AG09319 (cell line): ENCODE data around the gene ENDOV.

ENCODE experiments used
- DNase-seq: peaks from one replicate; pipeline ENCODE4 v3.0.0-alpha.2; 2010; ENCODE audit warnings: low read depth; ENCODE audit errors: extremely low read depth
- TF ChIP-seq, protein P1 (sequence below): IDR thresholded peaks from 2 replicates; pipeline ENCODE4 v1.5.1; 2011; ENCODE audit warnings: low read depth, mild to moderate bottlenecking, inconsistent platforms, low read length, moderate library complexity

Gene ENDOV

DNA sequence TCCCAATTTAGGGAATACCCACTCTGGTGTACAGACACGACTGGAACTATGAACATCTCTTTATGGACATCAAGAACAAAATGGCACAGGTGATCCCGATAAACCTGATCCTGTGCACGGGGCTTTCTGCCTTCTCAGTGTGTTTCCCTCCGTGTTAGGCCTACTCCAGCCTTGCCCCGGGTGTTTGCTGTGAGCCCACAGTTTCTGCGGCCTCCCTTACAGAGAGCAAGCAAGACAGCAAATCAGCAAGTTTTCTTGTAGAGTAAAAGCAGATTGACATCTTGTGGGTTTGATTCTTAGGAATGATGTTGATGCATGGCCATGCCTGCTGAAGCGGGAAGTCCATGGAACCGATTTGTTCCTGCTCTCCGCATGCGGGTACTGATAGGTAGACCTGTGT is 26.4 kb upstream of the ENDOV start:
- TF ChIP-seq, protein P1, sequence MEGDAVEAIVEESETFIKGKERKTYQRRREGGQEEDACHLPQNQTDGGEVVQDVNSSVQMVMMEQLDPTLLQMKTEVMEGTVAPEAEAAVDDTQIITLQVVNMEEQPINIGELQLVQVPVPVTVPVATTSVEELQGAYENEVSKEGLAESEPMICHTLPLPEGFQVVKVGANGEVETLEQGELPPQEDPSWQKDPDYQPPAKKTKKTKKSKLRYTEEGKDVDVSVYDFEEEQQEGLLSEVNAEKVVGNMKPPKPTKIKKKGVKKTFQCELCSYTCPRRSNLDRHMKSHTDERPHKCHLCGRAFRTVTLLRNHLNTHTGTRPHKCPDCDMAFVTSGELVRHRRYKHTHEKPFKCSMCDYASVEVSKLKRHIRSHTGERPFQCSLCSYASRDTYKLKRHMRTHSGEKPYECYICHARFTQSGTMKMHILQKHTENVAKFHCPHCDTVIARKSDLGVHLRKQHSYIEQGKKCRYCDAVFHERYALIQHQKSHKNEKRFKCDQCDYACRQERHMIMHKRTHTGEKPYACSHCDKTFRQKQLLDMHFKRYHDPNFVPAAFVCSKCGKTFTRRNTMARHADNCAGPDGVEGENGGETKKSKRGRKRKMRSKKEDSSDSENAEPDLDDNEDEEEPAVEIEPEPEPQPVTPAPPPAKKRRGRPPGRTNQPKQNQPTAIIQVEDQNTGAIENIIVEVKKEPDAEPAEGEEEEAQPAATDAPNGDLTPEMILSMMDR: no peak
- no peak for DNase-seq

DNA sequence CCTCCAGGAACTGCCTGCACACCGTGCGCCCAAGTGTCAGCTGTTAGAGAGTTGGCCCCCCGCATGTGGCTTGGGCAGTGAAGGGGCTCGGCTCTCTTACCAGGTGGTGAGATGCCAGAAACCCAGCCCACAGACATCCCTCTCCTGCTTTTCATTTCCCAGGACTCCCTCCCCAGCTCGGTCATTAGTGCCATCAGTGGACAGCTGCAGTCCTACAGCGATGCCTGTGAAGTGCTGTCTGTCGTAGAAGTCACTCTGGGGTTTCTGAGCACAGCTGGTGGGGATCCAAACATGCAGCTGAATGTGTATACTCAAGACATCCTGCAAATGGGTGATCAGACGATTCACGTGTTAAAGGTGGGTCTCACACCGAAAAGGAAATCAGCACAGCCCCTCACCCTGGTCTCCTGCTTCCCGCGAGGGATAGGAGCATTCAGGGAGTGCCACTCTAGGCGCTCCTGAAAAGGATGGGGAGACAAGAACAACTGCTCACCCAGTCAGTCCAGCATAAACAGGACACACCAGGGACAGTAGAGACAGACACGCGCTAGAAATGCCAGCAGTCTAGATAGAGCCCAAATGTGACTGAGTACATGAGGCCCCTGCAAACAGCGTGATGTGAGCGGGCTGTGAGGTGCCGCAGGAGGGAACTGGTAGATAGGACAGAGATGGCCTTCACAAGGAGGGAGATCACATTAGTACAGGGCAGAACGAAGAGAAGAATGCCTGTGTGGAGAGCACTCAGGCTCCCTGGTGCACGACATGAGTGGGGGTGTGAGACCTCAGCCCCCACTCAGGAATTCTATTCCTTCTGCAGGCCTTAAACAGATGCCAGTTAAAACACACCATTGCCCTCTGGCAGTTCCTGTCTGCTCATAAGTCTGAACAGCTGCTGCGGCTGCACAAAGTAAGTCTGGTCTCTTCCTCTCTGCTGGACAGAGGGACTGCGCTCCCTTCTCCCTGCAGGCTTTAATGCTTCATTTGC is 25.7 kb upstream of the ENDOV start:
- TF ChIP-seq, protein P1: no peak
- no peak for DNase-seq

DNA sequence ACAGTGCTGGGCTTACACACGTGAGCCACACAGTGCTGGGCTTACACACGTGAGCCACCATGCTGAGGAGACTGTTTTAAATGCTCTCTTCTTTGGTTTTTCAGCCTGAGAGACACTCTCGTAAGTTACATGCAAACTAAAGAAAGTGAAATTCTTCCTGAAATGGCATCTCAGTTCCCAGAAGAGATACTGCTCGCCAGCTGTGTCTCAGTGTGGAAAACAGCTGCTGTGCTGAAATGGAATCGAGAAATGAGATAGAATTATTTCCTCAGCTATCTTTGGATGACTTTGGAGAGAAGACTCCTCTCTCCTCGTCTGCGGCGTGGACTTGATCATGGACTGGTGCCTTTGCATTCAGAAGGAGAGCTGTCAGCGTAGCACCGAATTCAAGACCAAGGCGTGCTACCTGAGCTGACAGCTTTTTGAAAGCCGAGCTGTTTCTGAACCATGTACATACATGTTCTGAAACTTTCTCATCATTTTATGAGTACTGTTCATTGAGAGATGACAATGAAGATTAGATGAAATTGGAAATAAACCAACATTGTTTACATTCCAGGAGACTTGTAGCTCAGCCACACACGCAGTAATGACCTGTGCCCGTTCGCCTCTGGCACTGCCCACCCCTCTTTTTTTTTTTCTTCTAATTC is 21.6 kb upstream of the ENDOV start:
- TF ChIP-seq, protein P1: no peak
- DNase-seq: no peak

DNA sequence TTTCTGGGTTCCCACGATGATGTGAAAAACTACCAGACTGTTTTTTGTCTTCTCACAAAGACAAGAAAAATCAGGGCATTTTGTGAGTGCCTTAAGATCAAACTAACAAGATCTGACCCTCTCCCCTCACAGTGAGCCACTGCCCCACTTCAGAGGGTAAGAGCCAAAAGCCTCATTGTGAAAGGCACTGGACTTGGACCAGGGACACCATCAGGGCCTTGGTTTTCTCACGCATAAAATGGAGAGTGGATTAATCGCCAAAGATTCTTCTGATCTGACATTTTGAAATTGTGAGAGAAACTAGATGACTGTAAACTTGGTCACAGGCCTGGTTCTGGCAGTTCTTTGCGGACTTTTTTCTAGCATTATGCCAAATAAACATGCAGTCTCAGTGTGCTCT is 21.0 kb upstream of the ENDOV start:
- DNase-seq: no peak
- TF ChIP-seq, protein P1: no peak

DNA sequence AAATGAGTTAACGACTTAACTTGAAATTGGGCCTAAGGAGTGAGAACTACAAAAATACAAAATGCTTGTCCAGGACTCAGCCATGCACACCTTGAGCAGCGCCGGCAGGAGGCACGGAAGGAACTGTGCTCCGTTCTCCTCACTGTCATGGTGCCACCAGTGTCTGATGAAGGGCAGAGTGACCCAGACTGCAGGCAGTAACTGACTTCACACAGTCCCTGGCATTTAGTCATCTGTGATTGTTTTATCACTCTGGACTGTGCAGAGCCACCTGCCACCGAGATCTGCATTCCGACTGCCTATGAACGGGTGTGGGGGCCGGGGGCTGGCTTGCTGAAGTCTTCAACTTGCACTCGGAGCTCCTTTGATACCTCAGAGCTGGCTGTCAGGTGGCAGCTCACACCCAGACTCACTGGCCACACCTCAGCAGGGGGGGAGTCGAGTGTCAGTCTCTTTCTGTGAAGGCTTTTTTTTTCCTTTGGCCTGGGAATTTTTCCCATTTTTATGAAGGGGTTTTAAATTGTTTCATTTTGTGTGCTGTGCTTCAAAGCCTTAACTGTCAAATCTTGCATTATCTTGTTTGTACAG is 20.2 kb upstream of the ENDOV start:
- DNase-seq: no peak
- TF ChIP-seq, protein P1: no peak

DNA sequence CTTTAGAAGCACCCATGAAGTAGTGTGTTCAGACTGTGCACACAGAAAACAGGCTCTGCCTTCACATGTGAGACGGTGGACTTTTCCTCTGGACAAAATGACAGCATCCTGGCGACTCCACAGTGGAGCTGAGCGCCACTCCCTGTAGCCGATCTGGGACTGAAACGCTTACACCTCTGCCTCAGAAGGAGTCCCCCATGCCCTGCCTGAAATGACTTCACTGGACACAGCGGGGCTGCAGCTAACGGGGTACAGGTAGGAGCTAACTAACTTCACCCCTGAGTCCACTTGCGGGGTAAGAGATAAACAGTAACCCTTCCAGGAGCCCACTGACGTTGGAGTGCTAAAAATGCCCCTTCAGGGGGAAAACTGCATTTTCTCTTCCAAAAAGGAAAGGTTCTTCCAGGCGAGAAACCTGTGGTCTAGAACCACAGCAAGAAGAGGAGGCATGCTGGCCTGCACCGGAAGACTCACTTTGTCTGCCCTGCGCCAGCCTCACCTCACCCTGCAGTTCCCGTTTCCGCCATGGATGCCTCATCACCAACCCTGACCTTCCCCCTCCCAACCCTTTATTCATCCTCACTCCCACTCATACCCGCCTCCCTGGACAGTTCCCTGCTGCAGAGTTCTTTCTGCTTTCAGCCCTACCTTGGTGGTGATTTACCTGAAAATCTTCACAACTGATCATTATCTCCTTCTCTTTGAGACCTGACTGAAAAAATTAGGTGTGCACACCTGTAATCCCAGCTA is 19.4 kb upstream of the ENDOV start:
- no peak for DNase-seq
- TF ChIP-seq, protein P1: no peak
